CMK (cell line): Measurements from ENCODE around the gene FIBP.

Source experiments
- DNase-seq: peaks from one replicate; pipeline ENCODE4 v3.0.0-alpha.2; 2010; ENCODE audit warnings: low read depth

The FIBP gene

GRCh38 chr11:65844231-65844872 is 43.9 kb downstream of the FIBP start:
- DNase-seq = no peak

DNA sequence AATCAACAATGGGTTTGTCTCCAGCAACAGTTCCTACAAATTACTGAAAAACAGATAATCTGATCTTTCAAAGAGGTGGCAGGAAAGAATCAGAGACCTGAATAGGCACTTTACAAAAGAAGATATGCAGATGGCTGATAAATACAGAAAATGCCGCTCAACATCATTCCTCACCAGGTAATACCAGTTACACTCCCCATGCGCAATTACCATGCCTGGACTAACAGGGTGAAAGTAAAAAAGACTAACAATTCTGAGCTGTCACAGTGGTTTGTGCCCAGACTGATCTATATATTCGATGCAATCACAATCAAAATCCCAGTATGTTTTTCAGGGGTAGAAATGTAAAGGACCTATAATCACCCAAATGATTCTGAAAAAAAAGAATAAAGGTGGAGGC is 44.5 kb downstream of the FIBP start:
- DNase-seq = no peak

DNA sequence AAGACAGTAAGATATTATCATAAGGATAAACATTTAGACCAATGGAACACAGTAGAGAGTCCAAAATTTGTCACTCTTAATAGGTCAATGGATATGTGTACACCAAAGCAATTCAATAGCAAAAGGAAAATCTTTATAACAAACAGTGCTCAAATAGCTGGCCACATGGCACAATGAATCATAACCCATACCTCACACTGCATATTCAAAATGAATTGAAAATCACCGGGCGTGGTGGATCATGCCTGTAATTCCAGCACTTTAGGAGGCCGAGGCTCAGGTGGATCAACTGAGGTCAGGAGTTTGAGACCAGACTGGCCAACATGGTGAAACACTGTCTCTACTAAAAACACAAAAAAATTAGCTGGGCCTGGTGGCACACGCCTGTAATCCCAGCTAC is 46.1 kb downstream of the FIBP start:
- DNase-seq = no peak

DNA sequence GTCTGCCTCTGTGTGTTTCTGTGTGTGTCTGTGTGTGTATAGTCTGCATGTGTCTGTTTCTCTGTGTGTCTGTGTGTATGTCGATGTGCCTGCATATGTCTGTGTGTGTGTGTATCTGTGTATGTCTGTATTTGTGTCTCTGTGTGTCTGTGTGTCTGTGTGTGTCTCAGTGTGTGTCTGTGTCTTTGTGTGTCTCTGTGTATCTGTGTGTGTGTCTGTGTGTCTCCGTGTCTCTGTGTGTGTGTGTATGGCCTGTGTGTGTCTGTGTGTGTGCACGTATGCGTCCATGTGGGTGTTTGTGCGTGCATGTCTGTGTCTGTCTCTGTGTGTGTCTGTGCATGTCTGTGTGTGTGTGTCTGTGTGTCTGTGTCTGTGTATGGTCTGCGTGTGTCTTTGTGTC is 54.1 kb downstream of the FIBP start:
- no peak for DNase-seq
